Measurements from ENCODE around the gene NIPA2.
A peak's percentile ranks its signal among the peaks of the same experiment; 100 is the strongest.
"Not testable (repeated sequence)": the region's sequence is repeated elsewhere in the genome, so short reads cannot be mapped to it uniquely, and the experiment has no call there.

Gene NIPA2

GRCh38 chr15:22838292-22839042 is at the start of gene NIPA2:
Gene NIPA2, plus strand, starts transcription at chr15:22838666. Its CDS starts 13,066 bp downstream, at chr15:22851732.
- Mint-ChIP-seq H3K9me3 (no peaks in the 10 kb centered on the region), H3K4me1 (ENCODE audit: low read depth) (peaks cover 37% of the 10 kb centered on the region), H3K4me3 (peak within 1 kb of the TSS; percentile 99), H3K27me3 (no peaks in the 10 kb centered on the region), H3K27ac (peak within 1 kb of the TSS; percentile 98), H3K36me3 (ENCODE audit: low read depth) (peaks cover 34% of the 10 kb centered on the region)

- H3K4me3 Mint-ChIP-seq: no peak overlapping the region
- H3K36me3 Mint-ChIP-seq (ENCODE audit: low read depth): peaks cover 25% of the 10 kb centered on the region
- H3K27me3 Mint-ChIP-seq: no peaks in the 10 kb centered on the region
- H3K9me3 Mint-ChIP-seq: peaks cover 5% of the 10 kb centered on the region
- peaks cover 68% of the 10 kb centered on the region for H3K4me1 Mint-ChIP-seq (ENCODE audit: low read depth)
- H3K27ac Mint-ChIP-seq: peak overlapping the region; percentile 23
These were observed 44.4 kb upstream of the NIPA2 start for GRCh38 chr15:22794063-22794462.

- no peak overlapping the region for H3K27ac Mint-ChIP-seq
- no peak overlapping the region for H3K4me3 Mint-ChIP-seq
- H3K27me3 Mint-ChIP-seq: no peaks in the 10 kb centered on the region
- peaks cover 66% of the 10 kb centered on the region for H3K4me1 Mint-ChIP-seq (ENCODE audit: low read depth)
- no peaks in the 10 kb centered on the region for H3K9me3 Mint-ChIP-seq
- H3K36me3 Mint-ChIP-seq (ENCODE audit: low read depth): peaks cover 21% of the 10 kb centered on the region
These were observed 43.8 kb upstream of the NIPA2 start for GRCh38 chr15:22794621-22795167.

- H3K9me3 Mint-ChIP-seq: no peaks in the 10 kb centered on the region
- peaks cover 25% of the 10 kb centered on the region for H3K36me3 Mint-ChIP-seq (ENCODE audit: low read depth)
- no peak overlapping the region for H3K4me3 Mint-ChIP-seq
- peaks cover 68% of the 10 kb centered on the region for H3K4me1 Mint-ChIP-seq (ENCODE audit: low read depth)
- no peaks in the 10 kb centered on the region for H3K27me3 Mint-ChIP-seq
- H3K27ac Mint-ChIP-seq: peak overlapping the region; percentile 77
These were observed 43.0 kb upstream of the NIPA2 start for GRCh38 chr15:22795206-22796063.

GRCh38 chr15:22796079-22796478 is 42.4 kb upstream of the NIPA2 start:
- peaks cover 25% of the 10 kb centered on the region for H3K36me3 Mint-ChIP-seq (ENCODE audit: low read depth)
- peaks cover 63% of the 10 kb centered on the region for H3K4me1 Mint-ChIP-seq (ENCODE audit: low read depth)
- peak overlapping the region; percentile 88 for H3K27ac Mint-ChIP-seq
- H3K4me3 Mint-ChIP-seq: no peak overlapping the region
- H3K27me3 Mint-ChIP-seq: no peaks in the 10 kb centered on the region
- H3K9me3 Mint-ChIP-seq: no peaks in the 10 kb centered on the region

- Mint-ChIP-seq H3K9me3 (no peaks in the 10 kb centered on the region), H3K27me3 (no peaks in the 10 kb centered on the region), H3K4me3 (no peak overlapping the region), H3K27ac (no peak overlapping the region), H3K36me3 (ENCODE audit: low read depth) (peaks cover 9% of the 10 kb centered on the region), H3K4me1 (ENCODE audit: low read depth) (peaks cover 43% of the 10 kb centered on the region)
These were observed 38.6 kb upstream of the NIPA2 start for GRCh38 chr15:22799902-22800301.

- H3K4me1 Mint-ChIP-seq (ENCODE audit: low read depth): peaks cover 21% of the 10 kb centered on the region
- H3K36me3 Mint-ChIP-seq (ENCODE audit: low read depth); H3K27me3 Mint-ChIP-seq; H3K27ac Mint-ChIP-seq; H3K4me3 Mint-ChIP-seq; H3K9me3 Mint-ChIP-seq: not testable (repeated sequence)
These were observed 35.5 kb upstream of the NIPA2 start for GRCh38 chr15:22803006-22803405.

- Mint-ChIP-seq H3K4me3 (no peak overlapping the region), H3K9me3 (no peaks in the 10 kb centered on the region), H3K27ac (no peak overlapping the region), H3K36me3 (ENCODE audit: low read depth) (no peaks in the 10 kb centered on the region), H3K27me3 (no peaks in the 10 kb centered on the region), H3K4me1 (ENCODE audit: low read depth) (peaks cover 27% of the 10 kb centered on the region)
These were observed 32.3 kb upstream of the NIPA2 start for GRCh38 chr15:22806156-22806555.

- H3K27me3 Mint-ChIP-seq: no peaks in the 10 kb centered on the region
- H3K36me3 Mint-ChIP-seq (ENCODE audit: low read depth): peaks cover under 1% of the 10 kb centered on the region
- peaks cover 25% of the 10 kb centered on the region for H3K4me1 Mint-ChIP-seq (ENCODE audit: low read depth)
- no peak overlapping the region for H3K27ac Mint-ChIP-seq
- H3K9me3 Mint-ChIP-seq: no peaks in the 10 kb centered on the region
- H3K4me3 Mint-ChIP-seq: no peak overlapping the region
These were observed 31.8 kb upstream of the NIPA2 start for GRCh38 chr15:22806664-22807063.

- H3K27ac Mint-ChIP-seq; H3K4me3 Mint-ChIP-seq; H3K36me3 Mint-ChIP-seq (ENCODE audit: low read depth); H3K9me3 Mint-ChIP-seq; H3K27me3 Mint-ChIP-seq: not testable (repeated sequence)
- peaks cover 25% of the 10 kb centered on the region for H3K4me1 Mint-ChIP-seq (ENCODE audit: low read depth)
These were observed 30.6 kb upstream of the NIPA2 start for GRCh38 chr15:22807831-22808230.

GRCh38 chr15:22808240-22808639 is 30.2 kb upstream of the NIPA2 start:
- Mint-ChIP-seq H3K27ac (no peak overlapping the region), H3K36me3 (ENCODE audit: low read depth) (peaks cover 9% of the 10 kb centered on the region), H3K27me3 (no peaks in the 10 kb centered on the region), H3K4me1 (ENCODE audit: low read depth) (peaks cover 25% of the 10 kb centered on the region), H3K9me3 (no peaks in the 10 kb centered on the region), H3K4me3 (no peak overlapping the region)

- H3K27me3 Mint-ChIP-seq: no peaks in the 10 kb centered on the region
- H3K9me3 Mint-ChIP-seq: no peaks in the 10 kb centered on the region
- peaks cover 25% of the 10 kb centered on the region for H3K4me1 Mint-ChIP-seq (ENCODE audit: low read depth)
- no peak overlapping the region for H3K27ac Mint-ChIP-seq
- H3K4me3 Mint-ChIP-seq: no peak overlapping the region
- peaks cover 11% of the 10 kb centered on the region for H3K36me3 Mint-ChIP-seq (ENCODE audit: low read depth)
These were observed 29.6 kb upstream of the NIPA2 start for GRCh38 chr15:22808761-22809280.

GRCh38 chr15:22810033-22810852 is 28.2 kb upstream of the NIPA2 start:
- peak overlapping the region; percentile 81 for H3K27ac Mint-ChIP-seq
- H3K4me1 Mint-ChIP-seq (ENCODE audit: low read depth): peaks cover 25% of the 10 kb centered on the region
- H3K9me3 Mint-ChIP-seq: no peaks in the 10 kb centered on the region
- peaks cover 19% of the 10 kb centered on the region for H3K36me3 Mint-ChIP-seq (ENCODE audit: low read depth)
- no peaks in the 10 kb centered on the region for H3K27me3 Mint-ChIP-seq
- no peak overlapping the region for H3K4me3 Mint-ChIP-seq

GRCh38 chr15:22810853-22811338 is 27.6 kb upstream of the NIPA2 start:
- Mint-ChIP-seq H3K27me3 (no peaks in the 10 kb centered on the region), H3K4me1 (ENCODE audit: low read depth) (peaks cover 25% of the 10 kb centered on the region), H3K36me3 (ENCODE audit: low read depth) (peaks cover 21% of the 10 kb centered on the region), H3K27ac (no peak overlapping the region), H3K4me3 (no peak overlapping the region), H3K9me3 (no peaks in the 10 kb centered on the region)
